HepG2 (cell line): ENCODE measurements around the gene NINL. TPM values are rescaled to one million over a fixed set of nuclear protein-coding genes. Genes with fewer than 3 reads are reported as not detected.

Experiments used
- CAMTA2 ChIP-seq: sonication (generic); formaldehyde crosslinking; IDR thresholded peaks from 2 replicates; pipeline ENCODE4 v1.4.0; 2020; ENCODE audit warnings: mild to moderate bottlenecking, missing genetic modification reagents, borderline replicate concordance
- CHCHD3 ChIP-seq: sonication (generic); formaldehyde crosslinking; IDR thresholded peaks from 2 replicates; pipeline ENCODE4 v1.8.0; 2022; ENCODE audit warnings: mild to moderate bottlenecking, missing genetic modification reagents, moderate library complexity
- HNRNPK ChIP-seq: fragments of 200-400 bp; formaldehyde crosslinking; IDR thresholded peaks from 2 replicates; pipeline ENCODE4 v1.6.1; 2018; ENCODE audit warnings: low read length, low read depth, moderate library complexity, mild to moderate bottlenecking; ENCODE audit not compliant: poor library complexity, severe bottlenecking
- JARID2 ChIP-seq: sonication (generic); formaldehyde crosslinking; IDR thresholded peaks from 2 replicates; pipeline ENCODE4 v1.8.1; 2023; ENCODE audit warnings: missing genetic modification reagents, inconsistent platforms; ENCODE audit not compliant: insufficient replicate concordance
- KDM5A ChIP-seq: fragments of 200-600 bp; sonication (generic); IDR thresholded peaks from 2 replicates; pipeline ENCODE4 v1.7.0; 2018; ENCODE audit warnings: antibody characterized with exemption, mild to moderate bottlenecking, low read length, borderline replicate concordance
- MATR3 ChIP-seq: sonication (generic); formaldehyde crosslinking; IDR thresholded peaks from 2 replicates; pipeline ENCODE4 v1.4.0; 2020; ENCODE audit warnings: missing genetic modification reagents
- PPARG ChIP-seq: conservative IDR thresholded peaks from 2 replicates; pipeline ENCODE4 v1.6.1; 2016; ENCODE audit warnings: missing biosample characterization, missing genetic modification reagents
- TRIM24 ChIP-seq: sonication (generic); formaldehyde crosslinking; IDR thresholded peaks from 2 replicates; pipeline ENCODE4 v1.8.0; 2022; ENCODE audit warnings: mild to moderate bottlenecking, missing genetic modification reagents
- ZNF207 ChIP-seq: fragments of 450-650 bp; IDR thresholded peaks from 2 replicates; pipeline ENCODE4 v1.6.1; 2016; ENCODE audit warnings: antibody characterized with exemption, borderline replicate concordance
- ZNF367 ChIP-seq: sonication (generic); formaldehyde crosslinking; IDR thresholded peaks from 2 replicates; pipeline ENCODE4 v1.4.0; 2020; ENCODE audit warnings: missing genetic modification reagents, borderline replicate concordance
- ZNF430 ChIP-seq: sonication (generic); formaldehyde crosslinking; IDR thresholded peaks from 2 replicates; pipeline ENCODE4 v1.9.0; 2021; ENCODE audit warnings: mild to moderate bottlenecking, missing genetic modification reagents
- ZNF557 ChIP-seq: sonication (generic); formaldehyde crosslinking; IDR thresholded peaks from 2 replicates; pipeline ENCODE4 v1.4.0; 2020; ENCODE audit warnings: missing genetic modification reagents
- ZNF644 ChIP-seq: IDR thresholded peaks from 2 replicates; pipeline ENCODE4 v1.6.1; 2016; ENCODE audit warnings: low read depth
- ZNF660 ChIP-seq: sonication (generic); formaldehyde crosslinking; IDR thresholded peaks from 2 replicates; pipeline ENCODE4 v1.5.1; 2020; ENCODE audit warnings: mild to moderate bottlenecking, low read depth, missing genetic modification reagents, borderline replicate concordance
- ZNF788 ChIP-seq: sonication (generic); formaldehyde crosslinking; IDR thresholded peaks from 2 replicates; pipeline ENCODE4 v1.5.0; 2020; ENCODE audit warnings: mild to moderate bottlenecking, missing genetic modification reagents, borderline replicate concordance
- ZNF790 ChIP-seq: sonication (generic); formaldehyde crosslinking; IDR thresholded peaks from 2 replicates; pipeline ENCODE4 v1.8.0; 2022; ENCODE audit warnings: missing genetic modification reagents, mild to moderate bottlenecking, borderline replicate concordance
- ZZZ3 ChIP-seq: sonication (generic); formaldehyde crosslinking; IDR thresholded peaks from 2 replicates; pipeline ENCODE4 v1.4.0; 2020; ENCODE audit warnings: missing genetic modification reagents, mild to moderate bottlenecking, borderline replicate concordance
- polyA plus RNA-seq, 8 experiments: library from polyadenylated mRNA; depleted of rRNA in 3 of 8; stranded (reverse) in 7 of 8; unstranded in 1 of 8; fragments of >200 nt; fragmentation: Illumina TruSeq in 4 of 8; extraction: Trizol in 4 of 8; gene quantifications; 2 replicates each; pipeline versions ENCODE4 v1.2.1 to v1.2.3, GENCODE V29; 2011 to 2016; ENCODE audit warnings: low read depth in 4 of 8, missing spikeins in 1 of 8, mixed read lengths in 1 of 8; ENCODE audit not compliant: insufficient read depth in 1 of 8
- total RNA-seq, 5 experiments: library from RNA; depleted of rRNA; stranded (reverse); fragments of >200 nt; fragmentation: Illumina TruSeq; extraction: Trizol; gene quantifications; 2 replicates each; pipeline ENCODE4 v1.2.3, GENCODE V29; 2016; ENCODE audit warnings: low read depth in 1 of 5
- TF ChIP-seq, protein P1 (sequence below): sonication (generic); formaldehyde crosslinking; IDR thresholded peaks from 2 replicates; pipeline ENCODE4 v1.4.0; 2020; ENCODE audit warnings: low read depth, missing genetic modification reagents
- TF ChIP-seq, protein P2 (sequence below): sonication (generic); formaldehyde crosslinking; conservative IDR thresholded peaks from 2 replicates; pipeline ENCODE4 v1.4.0; 2020; ENCODE audit warnings: missing genetic modification reagents
- TF ChIP-seq, protein P3 (sequence below): sonication (generic); formaldehyde crosslinking; IDR thresholded peaks from 2 replicates; pipeline ENCODE4 v1.8.0; 2022; ENCODE audit warnings: missing genetic modification reagents, low read depth, mild to moderate bottlenecking, borderline replicate concordance
- TF ChIP-seq, protein P4 (sequence below): IDR thresholded peaks from 2 replicates; pipeline ENCODE4 v1.6.1; 2016; ENCODE audit warnings: missing biosample characterization, missing genetic modification reagents, low read depth

Gene NINL
- total and polyA plus RNA-seq, 2 of the 13 experiments (the other 11 are each of a cell fraction or from before 2014, with no cell fraction given) = 32.3 to 34.3 TPM

DNA sequence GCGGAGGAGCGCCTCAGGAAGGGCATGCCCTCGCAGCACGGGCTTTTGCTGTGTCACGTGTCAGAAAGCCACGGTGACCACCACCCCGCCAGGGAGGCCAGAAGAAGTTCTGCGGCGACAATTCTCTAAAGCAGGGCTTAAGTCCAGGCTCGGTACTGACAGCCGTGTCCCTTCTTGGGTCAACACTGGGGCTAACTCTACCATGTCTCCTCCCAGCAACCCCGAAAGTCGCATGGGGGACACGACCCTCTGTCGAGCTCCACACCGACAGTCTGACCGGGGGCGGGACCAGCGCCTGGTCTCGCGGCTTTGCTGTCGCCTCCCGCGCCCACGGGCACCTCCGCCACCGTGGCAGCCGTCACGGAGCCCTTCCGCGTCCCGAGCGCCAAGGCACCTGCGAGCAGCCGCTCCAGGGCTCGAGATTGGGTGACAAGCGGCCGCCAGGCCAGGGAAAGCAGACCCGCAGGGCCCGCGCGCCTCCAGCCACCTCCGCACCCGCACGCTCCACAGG, 37.9 kb upstream of the NINL start (continued):
- TF ChIP-seq, protein P1, sequence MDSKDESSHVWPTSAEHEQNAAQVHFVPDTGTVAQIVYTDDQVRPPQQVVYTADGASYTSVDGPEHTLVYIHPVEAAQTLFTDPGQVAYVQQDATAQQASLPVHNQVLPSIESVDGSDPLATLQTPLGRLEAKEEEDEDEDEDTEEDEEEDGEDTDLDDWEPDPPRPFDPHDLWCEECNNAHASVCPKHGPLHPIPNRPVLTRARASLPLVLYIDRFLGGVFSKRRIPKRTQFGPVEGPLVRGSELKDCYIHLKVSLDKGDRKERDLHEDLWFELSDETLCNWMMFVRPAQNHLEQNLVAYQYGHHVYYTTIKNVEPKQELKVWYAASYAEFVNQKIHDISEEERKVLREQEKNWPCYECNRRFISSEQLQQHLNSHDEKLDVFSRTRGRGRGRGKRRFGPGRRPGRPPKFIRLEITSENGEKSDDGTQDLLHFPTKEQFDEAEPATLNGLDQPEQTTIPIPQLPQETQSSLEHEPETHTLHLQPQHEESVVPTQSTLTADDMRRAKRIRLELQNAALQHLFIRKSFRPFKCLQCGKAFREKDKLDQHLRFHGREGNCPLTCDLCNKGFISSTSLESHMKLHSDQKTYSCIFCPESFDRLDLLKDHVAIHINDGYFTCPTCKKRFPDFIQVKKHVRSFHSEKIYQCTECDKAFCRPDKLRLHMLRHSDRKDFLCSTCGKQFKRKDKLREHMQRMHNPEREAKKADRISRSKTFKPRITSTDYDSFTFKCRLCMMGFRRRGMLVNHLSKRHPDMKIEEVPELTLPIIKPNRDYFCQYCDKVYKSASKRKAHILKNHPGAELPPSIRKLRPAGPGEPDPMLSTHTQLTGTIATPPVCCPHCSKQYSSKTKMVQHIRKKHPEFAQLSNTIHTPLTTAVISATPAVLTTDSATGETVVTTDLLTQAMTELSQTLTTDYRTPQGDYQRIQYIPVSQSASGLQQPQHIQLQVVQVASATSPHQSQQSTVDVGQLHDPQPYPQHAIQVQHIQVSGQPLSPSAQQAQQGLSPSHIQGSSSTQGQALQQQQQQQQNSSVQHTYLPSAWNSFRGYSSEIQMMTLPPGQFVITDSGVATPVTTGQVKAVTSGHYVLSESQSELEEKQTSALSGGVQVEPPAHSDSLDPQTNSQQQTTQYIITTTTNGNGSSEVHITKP = no peak; the same call in 1 of the 2 replicates
- no peak; the same call in 1 of the 2 replicates for TF ChIP-seq ZNF430
- TF ChIP-seq, protein P2, sequence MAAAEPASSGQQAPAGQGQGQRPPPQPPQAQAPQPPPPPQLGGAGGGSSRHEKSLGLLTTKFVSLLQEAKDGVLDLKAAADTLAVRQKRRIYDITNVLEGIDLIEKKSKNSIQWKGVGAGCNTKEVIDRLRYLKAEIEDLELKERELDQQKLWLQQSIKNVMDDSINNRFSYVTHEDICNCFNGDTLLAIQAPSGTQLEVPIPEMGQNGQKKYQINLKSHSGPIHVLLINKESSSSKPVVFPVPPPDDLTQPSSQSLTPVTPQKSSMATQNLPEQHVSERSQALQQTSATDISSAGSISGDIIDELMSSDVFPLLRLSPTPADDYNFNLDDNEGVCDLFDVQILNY (CRISPR knock-in tag) = no peak
- TF ChIP-seq KDM5A = no peak
- no peak for TF ChIP-seq ZNF207
- 0 out of 2 replicates have a peak, but pooled peaks have one; percentile 45 for TF ChIP-seq ZNF557 (CRISPR knock-in tag)
- TF ChIP-seq JARID2 (CRISPR knock-in tag) = no peak
- TF ChIP-seq, protein P3, sequence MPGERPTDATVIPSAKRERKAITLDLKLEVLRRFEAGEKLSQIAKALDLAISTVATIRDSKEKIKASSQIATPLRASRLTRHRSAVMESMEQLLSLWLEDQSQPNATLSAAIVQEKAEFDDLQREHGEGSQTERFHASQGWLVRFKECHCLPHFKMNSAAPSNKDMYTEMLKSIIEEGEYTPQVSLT (CRISPR knock-in tag) = no peak
- TF ChIP-seq ZNF644 = no peak
- no peak for TF ChIP-seq HNRNPK
- TF ChIP-seq ZZZ3 (CRISPR knock-in tag) = 0 out of 2 replicates have a peak, but pooled peaks have one; percentile 46
- TF ChIP-seq CHCHD3 (CRISPR knock-in tag) = peak; percentile 66
- TF ChIP-seq PPARG (CRISPR knock-in tag) = no peak
- TF ChIP-seq TRIM24 = no peak
- 0 out of 2 replicates have a peak, but pooled peaks have one; percentile 31 for TF ChIP-seq ZNF660 (CRISPR knock-in tag)
- TF ChIP-seq, protein P4, sequence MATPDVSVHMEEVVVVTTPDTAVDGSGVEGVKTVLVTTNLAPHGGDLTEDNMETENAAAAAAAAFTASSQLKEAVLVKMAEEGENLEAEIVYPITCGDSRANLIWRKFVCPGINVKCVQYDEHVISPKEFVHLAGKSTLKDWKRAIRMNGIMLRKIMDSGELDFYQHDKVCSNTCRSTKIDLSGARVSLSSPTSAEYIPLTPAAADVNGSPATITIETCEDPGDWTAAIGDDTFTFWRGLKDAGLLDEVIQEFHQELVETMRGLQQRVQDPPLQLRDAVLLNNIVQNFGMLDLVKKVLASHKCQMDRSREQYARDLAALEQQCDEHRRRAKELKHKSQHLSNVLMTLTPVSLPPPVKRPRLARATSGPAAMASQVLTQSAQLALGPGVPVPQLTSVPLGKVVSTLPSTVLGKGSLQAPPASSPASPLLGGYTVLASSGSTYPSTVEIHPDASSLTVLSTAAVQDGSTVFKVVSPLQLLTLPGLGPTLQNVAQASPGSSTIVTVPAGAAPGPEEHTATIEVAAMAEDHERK = no peak
- no peak for TF ChIP-seq ZNF788 (CRISPR knock-in tag)
- TF ChIP-seq ZNF790 = no peak
- no peak; the same call in 1 of the 2 replicates for TF ChIP-seq CAMTA2
- peak; percentile 3; the same call in 1 of the 2 replicates for TF ChIP-seq MATR3 (CRISPR knock-in tag)
- TF ChIP-seq ZNF367 (CRISPR knock-in tag) = no peak
